NCI-H446 (cell line): ENCODE data around the gene PRELP.

ENCODE experiments used
- DNase-seq, 2 experiments: peaks; one replicate each; lab custom pipeline; 2025; lab: John Stamatoyannopoulos, UW

The PRELP gene

DNA sequence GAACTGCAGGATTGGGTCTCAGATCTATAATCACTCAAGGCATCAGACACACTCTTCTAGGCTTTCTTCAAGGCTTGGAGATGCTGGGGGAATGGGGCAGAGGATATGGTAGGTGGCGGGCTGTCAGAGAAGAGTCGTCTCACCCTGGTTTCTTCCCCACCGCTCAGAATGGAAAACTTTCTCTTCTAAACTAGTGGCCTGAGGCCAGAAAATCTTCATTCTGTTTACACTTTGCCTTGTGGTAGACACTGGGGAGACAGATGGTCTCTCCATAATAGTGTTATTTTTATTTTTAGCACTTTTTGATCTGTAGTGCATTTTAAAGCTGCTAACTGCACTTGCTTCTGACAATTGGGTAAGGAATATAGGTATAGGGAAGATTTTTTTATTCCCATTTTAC is 2.6 kb downstream of the PRELP start:
- peak in 1 of 2 experiments; percentile 60 for DNase-seq

DNA sequence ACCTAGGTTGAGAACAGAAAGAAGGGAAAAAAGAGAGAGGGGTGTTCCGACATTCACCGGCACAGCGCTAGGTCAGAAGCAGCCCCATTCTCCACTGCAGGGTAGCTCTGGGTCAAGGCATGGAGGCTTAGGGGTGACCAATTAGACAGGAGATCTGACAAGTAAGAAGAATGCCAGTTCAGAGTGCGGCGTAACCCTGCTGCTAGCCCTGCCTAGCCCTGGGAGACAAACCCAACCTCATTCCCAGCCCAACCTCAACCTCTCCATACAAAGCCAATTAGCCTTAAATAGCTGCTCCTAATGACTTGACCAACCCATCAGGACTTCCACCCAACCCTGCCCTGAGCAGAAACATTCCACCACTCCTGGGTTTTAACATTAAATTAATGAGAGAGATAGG is 3.4 kb downstream of the PRELP start:
- no peak for DNase-seq

DNA sequence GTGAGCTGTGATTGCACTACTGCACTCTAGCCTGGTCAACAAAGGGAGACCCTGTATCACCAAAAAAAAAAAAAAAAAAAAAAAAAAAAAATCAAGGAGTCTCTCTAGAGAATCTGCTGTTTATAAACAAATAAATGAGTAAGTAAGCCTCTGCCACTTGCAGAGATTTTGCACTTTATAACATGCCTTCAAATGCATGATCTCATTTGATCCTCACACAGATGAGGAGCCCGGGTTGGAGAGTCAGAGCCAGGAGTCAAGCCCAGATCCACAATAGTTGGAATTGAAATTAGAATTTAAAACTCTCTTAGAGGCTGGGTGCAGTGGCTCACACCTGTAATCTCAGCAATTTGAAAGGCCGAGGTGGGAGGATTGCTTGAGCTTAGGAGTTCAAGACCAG is 4.0 kb downstream of the PRELP start:
- peak in 1 of 2 experiments; percentile 23 for DNase-seq

DNA sequence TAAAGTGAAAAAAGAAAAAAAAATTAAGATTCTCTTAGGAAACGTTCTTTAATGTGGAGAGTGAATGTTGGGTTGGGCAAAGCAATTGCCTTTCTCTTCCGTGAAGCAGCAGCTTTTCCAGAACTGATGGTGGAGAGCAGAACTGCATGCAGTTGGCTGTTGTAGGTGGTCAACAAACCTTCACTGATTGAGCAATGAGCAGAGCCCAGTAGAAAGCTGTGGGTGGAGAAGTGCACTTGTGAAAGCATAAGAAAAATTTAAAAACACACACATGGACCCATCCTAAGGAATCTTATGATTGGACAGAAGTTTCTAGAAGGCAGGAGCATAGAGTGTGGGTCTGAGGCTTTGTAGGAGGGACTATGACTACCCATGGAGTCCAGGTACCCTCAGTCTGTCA is 4.5 kb downstream of the PRELP start:
- no peak for DNase-seq

DNA sequence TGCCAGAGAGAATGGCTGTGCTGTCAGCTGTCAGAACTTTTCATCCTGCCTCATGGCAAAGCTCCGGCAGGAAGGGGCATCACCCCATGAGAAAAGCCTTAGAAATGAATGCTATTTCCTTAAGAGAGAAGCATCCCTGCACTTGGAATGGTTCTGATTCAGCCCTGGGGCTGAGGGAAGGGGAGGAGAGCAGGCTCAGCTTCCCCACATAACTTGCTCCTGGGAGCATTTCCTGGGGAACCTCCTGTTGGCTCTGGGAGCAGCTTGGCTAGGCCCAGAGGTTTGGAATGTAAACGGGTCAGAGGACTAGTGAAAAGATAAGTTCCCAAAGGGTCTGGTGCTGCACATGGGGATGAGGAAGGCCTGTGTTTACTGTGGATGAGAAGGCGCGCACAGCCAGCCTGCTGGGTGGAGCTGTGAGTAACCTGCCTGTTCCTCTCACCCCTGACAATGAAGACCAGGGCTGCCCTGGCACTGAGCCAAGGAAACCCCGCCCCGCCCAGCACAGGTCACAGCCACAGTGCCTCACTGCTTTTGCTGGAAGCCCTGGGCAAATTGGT is 5.0 kb downstream of the PRELP start:
- DNase-seq = peak in 1 of 2 experiments; percentile 76

- no peak for DNase-seq
Measured at GRCh38 chr1:203481196-203481595, 5.6 kb downstream of the PRELP start.

- no peak for DNase-seq
Measured at GRCh38 chr1:203486618-203487370, 11.2 kb downstream of the PRELP start.

GRCh38 chr1:203488539-203488938 is 12.9 kb downstream of the PRELP start:
- DNase-seq = no peak

DNA sequence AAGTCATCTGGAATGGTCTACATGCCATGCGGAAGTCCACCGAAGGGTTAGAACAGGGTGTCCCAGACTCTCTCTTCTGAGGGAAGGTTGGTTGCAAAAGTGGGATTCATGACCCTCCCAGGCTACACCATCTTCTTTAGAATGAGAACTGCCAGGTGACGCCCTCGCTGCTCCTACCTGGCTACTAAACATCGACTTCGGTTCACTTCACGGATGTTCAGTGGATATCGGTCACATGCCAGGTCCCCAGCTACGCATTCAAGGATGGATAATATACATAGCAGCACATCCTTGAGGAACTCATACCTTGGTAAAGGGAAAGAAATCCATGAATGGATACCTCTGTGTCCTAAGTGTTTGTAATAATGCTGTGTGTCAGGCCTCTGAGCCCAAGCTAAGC is 15.0 kb downstream of the PRELP start:
- no peak for DNase-seq

GRCh38 chr1:203491664-203492063 is 16.1 kb downstream of the PRELP start:
- DNase-seq = peak in 1 of 2 experiments; percentile 60

- DNase-seq = peak; percentile 86 to 96
Measured at GRCh38 chr1:203492082-203492747, 16.6 kb downstream of the PRELP start.

GRCh38 chr1:203492748-203493130 is 17.1 kb downstream of the PRELP start:
- DNase-seq = peak; percentile 79 to 82

GRCh38 chr1:203493901-203494300 is 18.3 kb downstream of the PRELP start, which contains the start of gene OPTC:
OPTC (plus strand) TSS chr1:203494153; CDS start chr1:203496006, 1,853 bp downstream.
- DNase-seq = no peak

- DNase-seq = no peak
Measured at GRCh38 chr1:203495845-203496244, 20.2 kb downstream of the PRELP start.

DNA sequence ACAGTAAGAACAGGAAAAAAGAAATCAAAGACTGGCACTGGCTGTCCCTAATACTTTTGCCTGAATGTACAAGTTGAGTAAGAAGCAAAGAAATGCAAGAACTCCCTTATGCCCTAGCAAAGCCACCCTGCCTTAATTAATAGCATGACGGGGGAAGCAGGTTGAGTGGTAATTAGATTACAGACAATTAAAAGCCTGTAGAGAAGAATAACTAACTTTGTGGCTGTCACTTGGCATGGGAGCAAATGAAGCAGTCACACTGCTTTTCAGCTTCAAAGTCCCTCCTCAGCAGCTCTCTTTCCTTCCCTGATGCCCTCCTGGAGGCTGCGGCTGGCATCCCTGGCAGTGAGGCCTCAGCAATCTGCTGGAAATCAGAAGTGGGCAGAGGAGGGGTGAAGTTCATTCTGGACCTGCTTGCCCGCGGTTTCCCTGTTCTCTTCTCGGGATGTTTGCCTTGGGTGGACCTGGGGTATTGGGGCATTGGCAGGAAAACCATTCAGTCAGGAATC is 21.7 kb downstream of the PRELP start:
- no peak for DNase-seq

DNA sequence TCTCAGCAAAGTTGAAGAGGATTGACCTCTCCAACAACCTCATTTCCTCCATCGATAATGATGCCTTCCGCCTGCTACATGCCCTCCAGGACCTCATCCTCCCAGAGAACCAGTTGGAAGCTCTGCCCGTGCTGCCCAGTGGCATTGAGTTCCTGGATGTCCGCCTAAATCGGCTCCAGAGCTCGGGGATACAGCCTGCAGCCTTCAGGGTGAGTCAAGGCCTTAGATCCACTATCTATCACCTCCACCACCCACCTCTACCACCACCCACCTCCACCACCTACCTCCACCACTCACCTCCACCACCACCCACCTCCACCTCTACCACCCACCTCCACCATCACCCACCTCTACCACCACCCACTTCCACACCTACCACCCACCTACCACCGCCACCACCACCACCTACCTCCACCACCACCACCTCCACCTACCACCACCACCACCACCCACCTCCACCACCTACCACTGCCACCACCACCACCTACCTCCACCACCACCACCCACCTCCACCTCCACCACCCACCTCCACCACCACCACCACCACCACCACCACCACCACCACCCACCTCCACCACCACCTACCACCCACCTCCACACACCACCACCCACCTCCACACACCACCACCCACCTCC is 24.2 kb downstream of the PRELP start:
- DNase-seq = no peak

- DNase-seq = no peak
Measured at GRCh38 chr1:203500279-203500678, 24.7 kb downstream of the PRELP start.

DNA sequence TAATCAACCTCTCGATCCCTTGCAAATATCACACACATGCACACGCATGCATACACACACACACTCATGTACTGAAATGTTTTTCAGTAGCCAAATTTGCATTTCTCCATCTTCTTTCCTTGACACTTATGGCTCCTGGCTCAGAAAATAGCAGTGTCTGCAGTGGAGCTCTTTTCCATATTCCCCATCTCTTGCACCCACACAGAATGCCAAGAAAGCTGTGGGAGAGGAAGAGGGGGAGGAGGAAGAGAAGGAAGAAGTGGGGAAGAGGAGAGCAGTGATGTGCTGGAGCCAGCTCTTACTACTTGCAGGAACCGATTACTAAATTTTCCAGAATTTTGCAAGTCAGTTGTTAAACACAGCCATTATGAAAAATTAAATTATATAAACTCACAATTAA is 28.2 kb downstream of the PRELP start:
- DNase-seq = no peak

GRCh38 chr1:203504400-203505250 is 29.0 kb downstream of the PRELP start:
- DNase-seq = peak; percentile 69 to 91

- DNase-seq = no peak
Measured at GRCh38 chr1:203505526-203506204, 30.1 kb downstream of the PRELP start.
